NCI-H460 (cell line): Measurements from ENCODE around the gene NSMCE4A. TPM values are rescaled to one million over a fixed set of nuclear protein-coding genes. Genes with fewer than 3 reads are reported as not detected.

ENCODE experiments used
- small RNA-seq, 2 experiments: library from RNA; depleted of rRNA; stranded (forward); fragments of <200 nt; gene quantifications; one replicate each; pipeline ENCODE3, GENCODE V24; 2014
- total RNA-seq: library from RNA; depleted of rRNA; stranded (reverse); fragments of >200 nt; shearing (Covaris generic); gene quantifications from 2 replicates; pipeline ENCODE4 v1.2.3, GENCODE V29; 2014; rRNA removed

NSMCE4A gene
- total RNA-seq, 1 experiment from 2014 or later: 76.5 TPM

Small RNA genes lying within 50 kb of the gene (small RNA-seq; reads per million reads assigned to genes)
- gene RF02219: 0 reads per million in 2 experiments

Other genes with a start within 250 kb of the NSMCE4A start
- 40.7 and 48.3 TPM in 2 replicates for gene ATE1, start 47.2 kb downstream of the NSMCE4A start, total RNA-seq
- gene TACC2, start 13.9 kb upstream of the NSMCE4A start, total RNA-seq: 24.4 and 31.1 TPM in 2 replicates